Thymus (tissue), 11 donors: Measurements from ENCODE around the gene JUND. TPM values are rescaled to one million over a fixed set of nuclear protein-coding genes. Genes with fewer than 3 reads are reported as not detected.

Experiments used
- DNase-seq, 9 donors: peaks; one replicate each; pipeline ENCODE4 v3.0.0-alpha.2; 2013; ENCODE audit warnings: low spot score in 9 of 9, low read depth in 6 of 9, missing footprints in 1 of 9
- H3K27ac ChIP-seq, 2 donors: one replicate each; pipeline ENCODE4 v1.5.1; 2013; ENCODE audit warnings: control low read depth in 1 of 2, low read depth in 1 of 2, low read length in 1 of 2, mild to moderate bottlenecking in 1 of 2, moderate library complexity in 1 of 2
- H3K27me3 ChIP-seq, 2 donors: one replicate each; pipeline ENCODE4 v1.5.1; 2013; ENCODE audit warnings: low read length in 1 of 2; ENCODE audit not compliant: control insufficient read depth in 2 of 2, insufficient read depth in 1 of 2
- H3K36me3 ChIP-seq, 2 donors: one replicate each; pipeline ENCODE4 v1.5.1; 2013; ENCODE audit warnings: low read length in 1 of 2, mild to moderate bottlenecking in 1 of 2, moderate library complexity in 1 of 2; ENCODE audit not compliant: control insufficient read depth in 2 of 2, insufficient read depth in 2 of 2
- H3K4me1 ChIP-seq, 2 donors: one replicate each; pipeline ENCODE4 v1.5.1; 2013; ENCODE audit warnings: low read length in 2 of 2; ENCODE audit not compliant: control insufficient read depth in 2 of 2, insufficient read depth in 2 of 2
- H3K4me3 ChIP-seq, 2 donors: one replicate each; pipeline ENCODE4 v1.5.1; 2013; ENCODE audit warnings: low read length in 2 of 2, control low read depth in 1 of 2, mild to moderate bottlenecking in 1 of 2
- H3K9me3 ChIP-seq, 2 donors: one replicate each; pipeline ENCODE4 v1.5.1; 2013; ENCODE audit warnings: low read length in 1 of 2, mild to moderate bottlenecking in 1 of 2; ENCODE audit not compliant: control insufficient read depth in 2 of 2, insufficient read depth in 1 of 2
- WGBS: extraction: QIAGEN DNeasy Blood & Tissue Kit; methylation state at CpG from one replicate; pipeline ENCODE4 v1.1.7; 2013; 5-methylcytosine and 5-hydroxymethylcytosine counted together
- polyA plus RNA-seq: library from polyadenylated mRNA; stranded (reverse); fragments of 200-250 nt; gene quantifications from one replicate; pipeline ENCODE4 v1.2.3, GENCODE V29; 2013
- total RNA-seq: library from RNA; stranded (reverse); fragments of 120-200 nt; gene quantifications from one replicate; pipeline ENCODE4 v1.2.4, GENCODE V29; 2013
- donor health status: healthy.

Gene JUND
- total and polyA plus RNA-seq, 2 donors: 65.8 to 88.3 TPM

DNA sequence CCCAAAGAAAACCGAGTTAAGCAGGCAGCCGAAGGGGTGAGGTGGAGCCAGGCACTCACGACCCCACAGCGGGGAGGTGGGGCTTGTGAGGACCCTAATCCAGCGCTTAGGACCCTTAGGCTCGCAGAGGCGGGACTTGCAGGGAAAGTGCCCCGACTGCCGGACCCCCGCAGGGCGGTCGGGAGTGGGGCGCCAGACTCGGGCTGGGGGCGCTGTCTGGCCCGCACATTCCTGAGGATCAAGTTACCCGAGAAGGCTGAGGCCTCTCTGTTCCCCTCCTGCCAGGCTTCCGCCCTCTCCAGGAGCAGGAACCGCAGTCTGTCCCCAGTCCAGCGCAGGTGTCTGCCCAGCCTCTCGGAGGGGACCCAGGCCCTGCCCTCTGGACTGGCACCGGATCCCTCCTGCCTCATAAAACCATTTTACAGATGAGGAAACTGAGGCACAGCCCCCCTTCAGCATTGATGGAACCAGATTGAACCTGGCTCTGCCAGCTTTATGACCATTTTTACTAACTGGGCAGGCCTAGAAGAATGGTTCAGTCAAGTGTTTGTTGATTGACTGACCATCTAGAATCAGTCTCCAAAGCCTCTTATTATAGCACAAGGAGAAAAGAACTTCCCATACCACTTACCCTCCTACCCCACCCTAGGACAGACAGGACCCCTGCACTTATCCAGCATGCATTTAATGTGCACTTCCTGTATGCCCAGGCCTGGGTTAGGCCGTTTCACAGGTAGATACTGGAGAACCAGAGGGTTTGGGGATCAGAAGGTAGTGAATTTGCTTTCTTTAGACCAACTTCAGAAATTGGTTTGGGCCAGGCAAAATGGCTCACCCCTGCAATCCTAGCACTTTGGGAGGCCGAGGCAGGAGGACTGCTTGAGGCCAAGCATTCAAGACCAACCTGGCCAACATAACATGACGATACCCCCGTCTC is 6.7 kb upstream of the JUND start:
- peaks cover 0 to 13% of the 10 kb centered on the region in 2 donors for H3K27me3 ChIP-seq
- WGBS: 83% methylated on average over 26 of the region's 26 CpGs
- H3K36me3 ChIP-seq: no peaks in the 10 kb centered on the region
- H3K9me3 ChIP-seq: peaks cover 0 to 4% of the 10 kb centered on the region in 2 donors
- no peak for DNase-seq
- no peak overlapping the region for H3K27ac ChIP-seq
- peaks cover 11 to 65% of the 10 kb centered on the region in 2 donors for H3K4me1 ChIP-seq
- H3K4me3 ChIP-seq: no peak overlapping the region

DNA sequence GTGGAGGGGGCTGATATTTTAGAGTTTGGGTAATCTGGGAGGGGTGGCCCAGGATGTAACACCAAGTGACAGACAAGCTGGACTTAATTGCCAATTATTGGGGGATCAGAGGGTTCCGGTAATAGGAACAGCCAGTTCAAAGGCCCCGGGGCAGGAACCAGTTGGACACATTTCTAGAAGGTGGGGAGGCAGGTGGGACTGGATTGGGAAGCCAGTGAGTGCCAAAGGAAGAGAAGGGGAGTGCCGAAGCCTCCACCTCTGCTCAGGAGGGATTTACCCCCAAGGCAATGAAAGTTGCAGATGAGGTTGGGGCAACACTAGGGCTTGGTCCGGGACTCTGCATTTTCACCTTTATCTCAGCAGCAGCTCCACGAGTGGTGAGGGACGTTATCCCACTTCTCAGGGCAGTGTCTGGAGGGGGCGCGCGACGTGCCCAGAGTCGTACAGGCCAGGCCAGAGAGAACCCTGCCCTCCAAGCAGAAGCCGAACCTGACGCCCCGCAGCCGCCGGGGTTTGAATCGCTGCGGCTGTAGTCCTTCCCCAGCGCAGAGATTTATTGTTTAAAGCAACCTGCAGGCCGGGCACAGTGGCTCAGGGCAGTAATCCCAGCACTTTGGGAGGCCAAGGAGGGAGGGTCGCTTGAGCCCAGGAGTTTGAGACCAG is 5.7 kb upstream of the JUND start:
- Histone ChIP-seq H3K9me3 (peaks cover 0 to 8% of the 10 kb centered on the region in 2 donors), H3K4me1 (peaks cover 13 to 65% of the 10 kb centered on the region in 2 donors), H3K27ac (peak overlapping the region in 1 of 2 donors; percentile 27), H3K4me3 (no peak overlapping the region), H3K36me3 (no peaks in the 10 kb centered on the region), H3K27me3 (peaks cover 0 to 4% of the 10 kb centered on the region in 2 donors)
- 97% methylated on average over 21 of the region's 21 CpGs for WGBS
- no peak for DNase-seq

DNA sequence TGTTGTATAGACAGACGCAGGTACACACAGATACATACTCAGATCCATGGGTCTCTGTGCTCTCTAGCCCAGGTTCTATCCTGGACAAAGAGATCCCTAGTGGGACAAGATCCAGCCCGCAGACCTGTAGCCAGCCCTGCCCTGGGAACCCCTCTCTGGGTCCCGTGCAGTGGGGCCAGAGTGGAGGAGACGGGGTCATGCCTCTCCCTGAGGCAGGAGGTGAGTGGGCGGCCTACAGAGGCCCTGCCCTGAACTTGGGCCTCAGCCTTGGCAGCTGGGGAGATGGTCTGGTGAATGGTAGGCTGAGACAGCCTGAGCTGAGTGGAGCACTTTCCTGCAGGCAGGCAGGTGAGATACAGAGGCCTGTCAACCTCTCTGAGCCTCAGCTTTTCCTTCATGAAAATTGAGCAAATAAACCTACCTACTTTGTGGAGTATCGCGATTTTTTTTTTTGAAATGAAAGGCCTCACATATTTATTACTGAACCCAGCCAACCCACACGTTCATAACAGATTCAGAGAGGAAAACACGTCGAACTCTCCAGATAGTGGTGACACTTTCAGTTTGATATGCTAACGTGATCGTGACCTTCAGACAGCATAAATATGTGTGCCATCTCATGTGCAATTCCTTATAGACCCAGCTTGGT is 3.4 kb upstream of the JUND start:
- WGBS: 78% methylated on average over 12 of the region's 12 CpGs
- peak overlapping the region; percentile 77 to 89 for H3K27ac ChIP-seq
- no peaks in the 10 kb centered on the region for H3K27me3 ChIP-seq
- no peak overlapping the region for H3K4me3 ChIP-seq
- H3K9me3 ChIP-seq: peaks cover 0 to 8% of the 10 kb centered on the region in 2 donors
- DNase-seq: no peak
- no peaks in the 10 kb centered on the region for H3K36me3 ChIP-seq
- peaks cover 6 to 46% of the 10 kb centered on the region in 2 donors for H3K4me1 ChIP-seq

DNA sequence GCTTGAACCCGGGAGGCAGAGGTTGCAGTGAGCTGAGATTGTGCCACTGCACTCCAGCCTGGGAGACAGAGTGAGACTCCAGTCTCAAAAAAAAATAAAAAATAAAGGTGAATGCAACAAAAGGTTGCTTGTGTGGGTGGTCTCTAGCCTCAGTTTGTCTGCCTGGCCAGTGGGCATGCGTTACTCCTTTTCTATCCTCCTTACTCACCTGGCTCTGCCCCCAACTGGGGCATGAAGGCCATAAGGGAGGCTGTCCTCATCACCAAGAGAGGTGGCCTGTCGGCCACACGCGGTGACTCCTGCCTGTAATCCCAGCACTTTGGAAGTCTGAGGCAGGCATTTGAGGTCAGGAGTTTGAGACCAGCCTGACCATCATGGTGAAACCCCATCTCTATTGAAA is 1.9 kb upstream of the JUND start:
- no peak for DNase-seq
- no peak overlapping the region for H3K27ac ChIP-seq
- H3K27me3 ChIP-seq: no peaks in the 10 kb centered on the region
- H3K36me3 ChIP-seq: peaks cover 6 to 9% of the 10 kb centered on the region in 2 donors
- 97% methylated on average over 5 of the region's 5 CpGs for WGBS
- H3K9me3 ChIP-seq: peaks cover 0 to 8% of the 10 kb centered on the region in 2 donors
- peaks cover 9 to 45% of the 10 kb centered on the region in 2 donors for H3K4me1 ChIP-seq
- H3K4me3 ChIP-seq: no peak overlapping the region

DNA sequence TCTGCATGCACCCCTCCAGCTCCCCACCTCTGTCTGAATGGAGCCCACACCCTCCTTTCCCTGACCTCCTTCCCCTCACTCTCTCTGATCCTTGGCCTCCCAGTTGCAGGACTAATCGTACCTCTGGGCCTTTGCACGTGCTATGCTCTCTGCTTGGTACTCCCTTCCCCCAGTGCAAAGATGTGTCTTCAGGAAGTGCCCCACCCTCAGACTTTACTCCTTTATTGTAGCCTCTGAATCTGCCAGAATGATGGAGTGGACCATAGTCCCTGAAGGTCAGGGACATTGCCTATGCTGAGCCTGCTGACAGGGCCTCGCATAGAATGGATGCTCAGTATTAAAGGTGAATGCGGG is 1.3 kb upstream of the JUND start:
- peak in 2 of 9 donors; percentile 14 to 38 for DNase-seq
- Histone ChIP-seq H3K4me1 (peaks cover 9 to 45% of the 10 kb centered on the region in 2 donors), H3K4me3 (peak overlapping the region in 1 of 2 donors; percentile 62), H3K27me3 (no peaks in the 10 kb centered on the region), H3K27ac (peak overlapping the region; percentile 97 to 99), H3K36me3 (peaks cover 12 to 15% of the 10 kb centered on the region in 2 donors), H3K9me3 (peaks cover 0 to 8% of the 10 kb centered on the region in 2 donors)
- 84% methylated on average over 4 of the region's 4 CpGs for WGBS

DNA sequence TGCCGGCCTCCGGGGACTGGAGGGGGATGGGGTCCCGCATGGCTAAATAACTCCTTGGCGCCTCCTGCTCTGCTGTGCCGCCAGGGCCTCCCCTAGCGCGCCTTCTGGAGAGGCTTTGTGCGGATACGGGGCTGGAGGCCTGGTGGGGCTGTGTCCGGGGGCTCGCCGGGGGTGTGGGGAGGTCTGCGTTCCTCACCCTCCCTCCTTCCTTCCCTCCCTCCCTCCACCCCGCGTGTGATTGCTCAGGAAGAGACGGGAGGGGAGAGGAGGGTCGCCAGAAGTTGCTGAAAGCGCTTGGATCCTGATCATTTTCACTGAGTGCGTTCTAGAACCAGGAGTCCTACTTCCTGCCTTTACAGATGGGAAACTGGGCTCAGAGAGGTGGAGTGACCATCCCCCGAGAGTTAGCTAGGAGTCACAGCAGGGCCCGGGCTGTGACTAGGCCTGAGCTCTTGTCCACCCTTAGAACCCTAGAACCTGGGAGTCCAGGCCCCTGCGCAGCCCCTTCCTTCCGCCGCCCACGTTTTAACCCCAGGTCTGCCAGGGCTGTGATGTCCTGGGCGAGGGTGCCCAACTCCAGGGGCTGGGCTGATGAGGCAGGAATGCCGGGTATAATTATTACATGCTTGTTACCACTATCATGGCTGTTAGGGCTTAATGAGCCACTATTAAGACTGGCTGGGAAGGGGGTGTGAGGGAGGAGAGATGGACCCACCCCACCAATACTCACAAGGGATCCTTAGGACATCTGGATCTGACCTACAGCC is 782 bp upstream of the JUND start:
- H3K36me3 ChIP-seq: peaks cover 12 to 15% of the 10 kb centered on the region in 2 donors
- no peak for DNase-seq
- 8% methylated on average over 27 of the region's 27 CpGs for WGBS

DNA sequence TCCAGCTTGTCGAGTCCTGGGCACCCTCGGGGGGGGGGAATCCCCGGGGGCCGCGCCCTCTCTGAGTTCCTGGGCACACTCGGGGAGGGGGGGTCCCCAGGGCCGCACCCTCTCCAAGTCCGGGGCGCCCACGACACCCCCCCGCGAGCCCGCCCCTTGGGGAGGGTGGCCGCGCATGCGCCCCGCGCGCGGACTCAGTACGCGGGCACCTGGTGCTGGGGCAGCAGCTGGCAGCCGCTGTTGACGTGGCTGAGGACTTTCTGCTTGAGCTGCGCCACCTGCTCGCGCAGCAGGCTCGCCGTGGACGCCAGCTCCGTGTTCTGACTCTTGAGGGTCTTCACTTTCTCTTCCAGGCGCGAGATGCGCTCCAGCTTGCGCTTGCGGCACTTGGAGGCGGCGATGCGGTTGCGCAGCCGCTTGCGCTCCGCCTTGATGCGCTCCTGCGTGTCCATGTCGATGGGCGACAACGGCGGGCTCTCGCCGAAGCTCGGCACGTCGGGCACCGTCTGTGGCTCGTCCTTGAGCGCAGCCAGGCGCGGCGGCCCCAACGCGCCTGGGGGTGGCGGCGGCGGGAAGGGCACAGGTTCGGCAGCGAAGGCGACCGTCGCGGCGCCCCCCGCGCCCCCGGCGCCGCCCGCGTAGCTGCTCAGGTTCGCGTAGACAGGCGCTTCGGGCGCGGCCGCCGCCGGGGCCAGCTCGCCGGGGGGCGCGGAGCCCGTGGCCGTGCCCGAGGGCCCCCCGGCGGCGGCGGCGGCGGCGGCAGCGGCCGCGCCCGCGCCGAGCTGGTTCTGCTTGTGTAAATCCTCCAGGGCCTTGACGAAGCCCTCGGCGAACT is 958 bp downstream of the JUND start:
- Histone ChIP-seq H3K9me3 (peaks cover 0 to 3% of the 10 kb centered on the region in 2 donors), H3K27ac (peak overlapping the region; percentile 93 to 100), H3K36me3 (peaks cover 19 to 24% of the 10 kb centered on the region in 2 donors), H3K4me1 (peaks cover 9 to 44% of the 10 kb centered on the region in 2 donors), H3K27me3 (no peaks in the 10 kb centered on the region), H3K4me3 (peak overlapping the region; percentile 57 to 65)
- peak in 8 of 9 donors; percentile 77 to 95 (median 88) for DNase-seq
- WGBS: under 1% methylated on average over 111 of the region's 111 CpGs

More for the DNA sequence above, 782 bp upstream of the JUND start:
- peak overlapping the region; percentile 62 to 65 for H3K4me3 ChIP-seq
- H3K4me1 ChIP-seq: peaks cover 9 to 44% of the 10 kb centered on the region in 2 donors
- peak overlapping the region; percentile 97 to 99 for H3K27ac ChIP-seq
- H3K27me3 ChIP-seq: no peaks in the 10 kb centered on the region
- peaks cover 0 to 7% of the 10 kb centered on the region in 2 donors for H3K9me3 ChIP-seq
